ENCODE data around the gene URB2. TPM values are rescaled to one million over a fixed set of nuclear protein-coding genes. Genes with fewer than 3 reads are reported as not detected.

The URB2 gene
- total RNA-seq, 6 experiments from 2014 or later, result 3.7 to 7.6 (median 3.9) TPM

DNA sequence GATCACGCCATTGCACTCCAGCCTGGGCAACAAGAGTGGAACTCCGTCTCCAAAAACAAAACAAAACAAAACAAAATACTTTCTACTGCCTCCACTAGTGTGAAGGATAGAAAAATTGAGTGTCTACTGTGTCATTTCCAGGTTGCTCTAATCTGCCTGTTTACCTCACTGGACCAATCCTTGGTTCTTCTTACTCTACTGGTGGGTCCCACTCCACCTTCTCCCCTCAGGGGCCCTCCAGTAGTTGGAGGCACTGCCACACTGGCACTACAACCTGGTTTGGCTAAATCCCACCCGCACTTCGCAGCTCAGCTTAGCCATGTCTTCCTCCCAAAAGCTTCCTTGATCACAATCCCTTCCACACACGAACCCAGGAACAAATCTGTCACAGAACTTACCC lies 2.8 kb upstream of the URB2 start:
- intact Hi-C loops (cut with DNase I), result loop anchor here (5.0 to 10.0 kb wide), 2 partner anchors 48 to 61 kb away; no protein-coding TSS in a partner anchor

GRCh38 chr1:229623838-229624237 lies 2.2 kb upstream of the URB2 start:
- Histone ChIP-seq H3K36me3 (no peaks in the 10 kb centered on the region), H3K9me3 (no peaks in the 10 kb centered on the region), H3K27me3 (no peaks in the 10 kb centered on the region), H3K4me3 (no peak overlapping the region), H3K4me1 (peaks cover 0 to 35% (median 15%) of the 10 kb centered on the region in 4 donors), H3K27ac (no peak overlapping the region)
- no peak for DNase-seq
- TF ChIP-seq CTCF (IDR thresholded peaks at IDR 0.05) (no peak), POLR2A (IDR thresholded peaks at IDR 0.05) (no peak)
- intact Hi-C loops (cut with DNase I), result loop anchor here (5.0 to 10.0 kb wide), 2 partner anchors 49 to 62 kb away; no protein-coding TSS in a partner anchor
- no peak for ATAC-seq
- WGBS (ENCODE audit: insufficient coverage, low coverage, low lambda C conversion rate, missing lambda C conversion rate), result 86% methylated on average over 1 of the region's 1 CpG

More for the DNA sequence above, 2.8 kb upstream of the URB2 start:
- Histone ChIP-seq H3K4me3 (no peak overlapping the region), H3K27me3 (no peaks in the 10 kb centered on the region), H3K27ac (no peak overlapping the region), H3K36me3 (no peaks in the 10 kb centered on the region), H3K4me1 (peaks cover 0 to 35% (median 15%) of the 10 kb centered on the region in 4 donors), H3K9me3 (no peaks in the 10 kb centered on the region)
- ATAC-seq (no peak), DNase-seq (no peak)
- TF ChIP-seq CTCF (IDR thresholded peaks at IDR 0.05) (no peak), POLR2A (IDR thresholded peaks at IDR 0.05) (no peak)
- 73% methylated on average over 5 of the region's 5 CpGs for WGBS (ENCODE audit: insufficient coverage, low coverage, low lambda C conversion rate, missing lambda C conversion rate)

DNA sequence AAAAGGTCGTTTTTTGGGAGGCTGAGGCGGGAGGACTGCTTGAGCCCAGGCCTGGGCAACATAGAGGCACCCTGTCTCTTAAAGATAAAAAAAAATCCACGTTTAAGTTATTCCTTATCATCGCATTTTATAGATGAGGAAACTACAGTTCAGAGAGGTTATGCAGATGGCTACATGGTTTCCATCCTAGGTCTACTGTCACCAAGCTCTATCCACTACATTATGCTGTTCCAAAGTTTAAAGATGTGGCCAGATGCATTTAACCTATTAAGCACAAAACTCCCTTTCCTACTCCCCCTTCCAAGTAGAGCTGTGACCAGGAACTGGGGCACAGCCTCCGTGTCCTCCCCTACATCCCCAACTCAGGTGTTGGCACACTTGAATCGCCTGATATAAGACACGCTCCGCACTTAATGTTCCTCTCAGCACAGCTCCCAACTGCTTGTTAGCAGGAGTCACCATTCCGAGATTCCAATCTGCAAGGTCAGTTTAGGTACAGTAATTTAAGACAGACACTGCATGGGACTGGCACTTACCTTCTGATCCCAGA lies 1.5 kb upstream of the URB2 start:
- DNase-seq, result no peak
- H3K9me3 ChIP-seq, result no peaks in the 10 kb centered on the region
- TF ChIP-seq POLR2A (IDR thresholded peaks at IDR 0.05) (no peak), CTCF (IDR thresholded peaks at IDR 0.05) (no peak)
- no peak overlapping the region for H3K27ac ChIP-seq
- intact Hi-C loops (cut with DNase I), result loop anchor here (5.0 to 10.0 kb wide), 2 partner anchors 50 to 62 kb away; no protein-coding TSS in a partner anchor
- no peaks in the 10 kb centered on the region for H3K27me3 ChIP-seq
- ATAC-seq, result no peak
- peak overlapping the region; percentile 69 to 99 (median 71) for H3K4me3 ChIP-seq
- H3K36me3 ChIP-seq, result no peaks in the 10 kb centered on the region
- 49% methylated on average over 9 of the region's 9 CpGs for WGBS (ENCODE audit: insufficient coverage, low coverage, low lambda C conversion rate, missing lambda C conversion rate)
- peaks cover 0 to 35% (median 15%) of the 10 kb centered on the region in 4 donors for H3K4me1 ChIP-seq

DNA sequence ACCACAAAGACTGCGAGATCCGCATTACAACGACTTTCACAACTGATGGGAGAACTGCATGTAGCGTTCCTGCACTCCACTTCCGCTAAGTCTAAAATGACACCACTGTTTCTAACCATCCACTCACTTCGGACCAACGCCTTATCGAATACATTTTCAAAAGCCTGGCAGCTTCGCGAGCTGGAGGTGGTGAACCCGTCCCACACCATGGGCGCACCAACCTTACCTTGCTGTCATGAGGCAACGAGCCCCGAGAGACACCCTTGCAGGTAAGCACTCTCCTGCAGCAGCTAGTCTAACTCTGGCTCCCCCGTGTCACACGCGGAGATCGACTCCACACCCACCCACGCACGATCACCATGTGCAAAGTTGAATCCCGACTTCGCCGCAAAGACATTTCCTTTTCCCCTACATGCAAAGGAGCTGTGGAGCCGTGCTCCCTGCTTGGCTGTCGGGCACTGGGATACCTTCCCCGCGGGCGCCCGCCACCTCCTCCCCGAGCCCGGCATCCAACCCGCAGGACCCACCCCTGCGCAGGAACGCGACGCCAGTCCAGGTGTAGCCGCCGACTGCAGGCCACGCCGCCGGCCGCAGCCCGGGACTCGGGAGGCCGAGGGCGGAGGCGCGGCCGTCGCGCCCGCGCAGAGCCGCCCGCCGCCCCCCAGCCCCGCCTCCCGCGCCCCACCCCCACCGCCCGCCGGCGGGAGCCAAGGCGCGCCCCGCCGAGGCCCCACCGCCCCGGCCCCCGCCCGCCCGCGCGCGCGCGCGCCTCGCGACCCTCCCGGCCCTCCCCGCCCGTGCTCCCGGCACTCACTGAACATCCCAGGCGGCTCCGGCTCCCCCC lies 754 bp upstream of the URB2 start:
- no peaks in the 10 kb centered on the region for H3K36me3 ChIP-seq
- ATAC-seq (peak; percentile 47 to 65 (median 58)), DNase-seq (peak; percentile 61 to 73 (median 61))
- H3K27me3 ChIP-seq, result no peaks in the 10 kb centered on the region
- peak overlapping the region; percentile 60 to 84 (median 65) for H3K27ac ChIP-seq
- TF ChIP-seq CTCF (IDR thresholded peaks at IDR 0.05) (no peak), POLR2A (IDR thresholded peaks at IDR 0.05) (no peak)
- no peaks in the 10 kb centered on the region for H3K9me3 ChIP-seq
- H3K4me3 ChIP-seq, result peak overlapping the region; percentile 96 to 99 (median 97)
- 1% methylated on average over 16 of the region's 86 CpGs for WGBS (ENCODE audit: insufficient coverage, low coverage, low lambda C conversion rate, missing lambda C conversion rate)
- intact Hi-C loops (cut with DNase I), result loop anchor here in 1 of 2 donors (10.0 kb wide), 1 partner anchor 50 kb away; no protein-coding TSS in a partner anchor
- H3K4me1 ChIP-seq, result peaks cover 0 to 35% (median 15%) of the 10 kb centered on the region in 4 donors

Data from right lobe of liver (tissue), 6 donors.